Measurements from ENCODE around the gene XPO4. TPM values are rescaled to one million over a fixed set of nuclear protein-coding genes. Genes with fewer than 3 reads are reported as not detected.

The XPO4 gene
- total RNA-seq, 1 experiment from 2014 or later: 16.2 TPM

DNA sequence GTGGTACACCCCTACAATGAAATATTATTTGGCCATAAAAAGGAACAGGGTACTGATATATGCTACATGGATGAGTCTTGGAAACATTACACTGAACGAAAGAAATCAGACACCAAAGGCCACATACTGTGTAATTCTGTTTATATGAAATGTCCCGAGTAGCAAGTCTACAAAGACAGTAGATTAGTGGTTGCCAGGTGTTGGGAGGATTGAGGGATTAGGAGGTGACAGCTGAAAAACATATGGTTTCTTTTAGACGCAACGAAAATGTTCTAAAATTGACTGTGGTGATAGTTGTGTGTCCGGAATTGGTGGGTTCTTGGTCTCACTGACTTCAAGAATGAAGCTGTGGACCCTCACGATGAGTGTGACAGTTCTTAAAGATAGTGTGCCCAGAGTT, 163.9 kb downstream of the XPO4 start:
- Histone ChIP-seq H3K27me3 (ENCODE audit: control insufficient read depth, insufficient read depth, low read length) (no peaks in the 10 kb centered on the region), H3K4me1 (ENCODE audit: control insufficient read depth, insufficient read depth, low read length) (no peaks in the 10 kb centered on the region), H3K36me3 (ENCODE audit: control insufficient read depth, insufficient read depth, low read length) (no peaks in the 10 kb centered on the region), H3K27ac (ENCODE audit: low read length) (no peak overlapping the region), H3K9me3 (ENCODE audit: control insufficient read depth, insufficient read depth, low read depth, low read length) (no peaks in the 10 kb centered on the region), H3K4me3 (ENCODE audit: low read depth in 2 of 2, low read length in 2 of 2) (no peak overlapping the region)
- intact Hi-C loops (cut with micrococcal nuclease; ENCODE audit: unreplicated experiment) (no loop called here), in situ Hi-C loops (cut with HindIII; ENCODE audit: low pct_unique_long_range_greater_than_20kb, low sequenced_read_pairs) (no loop called here)
- no TSS peak for BruUV-seq (replicated peaks)
- ATAC-seq (no peak), DNase-seq (ENCODE audit: low read depth, low spot score) (no peak)
- ChIA-PET POLR2A (no interaction called here), CTCF (no interaction called here)
- TF ChIP-seq TCF7L2 (IDR thresholded peaks at IDR 0.05; ENCODE audit: low read depth, low read length) (no peak), SIN3A (IDR thresholded peaks at IDR 0.05; ENCODE audit: borderline replicate concordance, insufficient read depth, low read depth, low read length) (no peak), POLR2AphosphoS5 (IDR thresholded peaks at IDR 0.05; ENCODE audit: low read depth, low read length) (no peak)
- TF ChIP-seq, protein P1, sequence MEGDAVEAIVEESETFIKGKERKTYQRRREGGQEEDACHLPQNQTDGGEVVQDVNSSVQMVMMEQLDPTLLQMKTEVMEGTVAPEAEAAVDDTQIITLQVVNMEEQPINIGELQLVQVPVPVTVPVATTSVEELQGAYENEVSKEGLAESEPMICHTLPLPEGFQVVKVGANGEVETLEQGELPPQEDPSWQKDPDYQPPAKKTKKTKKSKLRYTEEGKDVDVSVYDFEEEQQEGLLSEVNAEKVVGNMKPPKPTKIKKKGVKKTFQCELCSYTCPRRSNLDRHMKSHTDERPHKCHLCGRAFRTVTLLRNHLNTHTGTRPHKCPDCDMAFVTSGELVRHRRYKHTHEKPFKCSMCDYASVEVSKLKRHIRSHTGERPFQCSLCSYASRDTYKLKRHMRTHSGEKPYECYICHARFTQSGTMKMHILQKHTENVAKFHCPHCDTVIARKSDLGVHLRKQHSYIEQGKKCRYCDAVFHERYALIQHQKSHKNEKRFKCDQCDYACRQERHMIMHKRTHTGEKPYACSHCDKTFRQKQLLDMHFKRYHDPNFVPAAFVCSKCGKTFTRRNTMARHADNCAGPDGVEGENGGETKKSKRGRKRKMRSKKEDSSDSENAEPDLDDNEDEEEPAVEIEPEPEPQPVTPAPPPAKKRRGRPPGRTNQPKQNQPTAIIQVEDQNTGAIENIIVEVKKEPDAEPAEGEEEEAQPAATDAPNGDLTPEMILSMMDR (IDR thresholded peaks at IDR 0.05): no peak
- TF ChIP-seq, protein P2, sequence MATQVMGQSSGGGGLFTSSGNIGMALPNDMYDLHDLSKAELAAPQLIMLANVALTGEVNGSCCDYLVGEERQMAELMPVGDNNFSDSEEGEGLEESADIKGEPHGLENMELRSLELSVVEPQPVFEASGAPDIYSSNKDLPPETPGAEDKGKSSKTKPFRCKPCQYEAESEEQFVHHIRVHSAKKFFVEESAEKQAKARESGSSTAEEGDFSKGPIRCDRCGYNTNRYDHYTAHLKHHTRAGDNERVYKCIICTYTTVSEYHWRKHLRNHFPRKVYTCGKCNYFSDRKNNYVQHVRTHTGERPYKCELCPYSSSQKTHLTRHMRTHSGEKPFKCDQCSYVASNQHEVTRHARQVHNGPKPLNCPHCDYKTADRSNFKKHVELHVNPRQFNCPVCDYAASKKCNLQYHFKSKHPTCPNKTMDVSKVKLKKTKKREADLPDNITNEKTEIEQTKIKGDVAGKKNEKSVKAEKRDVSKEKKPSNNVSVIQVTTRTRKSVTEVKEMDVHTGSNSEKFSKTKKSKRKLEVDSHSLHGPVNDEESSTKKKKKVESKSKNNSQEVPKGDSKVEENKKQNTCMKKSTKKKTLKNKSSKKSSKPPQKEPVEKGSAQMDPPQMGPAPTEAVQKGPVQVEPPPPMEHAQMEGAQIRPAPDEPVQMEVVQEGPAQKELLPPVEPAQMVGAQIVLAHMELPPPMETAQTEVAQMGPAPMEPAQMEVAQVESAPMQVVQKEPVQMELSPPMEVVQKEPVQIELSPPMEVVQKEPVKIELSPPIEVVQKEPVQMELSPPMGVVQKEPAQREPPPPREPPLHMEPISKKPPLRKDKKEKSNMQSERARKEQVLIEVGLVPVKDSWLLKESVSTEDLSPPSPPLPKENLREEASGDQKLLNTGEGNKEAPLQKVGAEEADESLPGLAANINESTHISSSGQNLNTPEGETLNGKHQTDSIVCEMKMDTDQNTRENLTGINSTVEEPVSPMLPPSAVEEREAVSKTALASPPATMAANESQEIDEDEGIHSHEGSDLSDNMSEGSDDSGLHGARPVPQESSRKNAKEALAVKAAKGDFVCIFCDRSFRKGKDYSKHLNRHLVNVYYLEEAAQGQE (IDR thresholded peaks at IDR 0.05; ENCODE audit: insufficient read depth in 1 of 2, low read depth in 2 of 2, low read length in 1 of 2): no peak

DNA sequence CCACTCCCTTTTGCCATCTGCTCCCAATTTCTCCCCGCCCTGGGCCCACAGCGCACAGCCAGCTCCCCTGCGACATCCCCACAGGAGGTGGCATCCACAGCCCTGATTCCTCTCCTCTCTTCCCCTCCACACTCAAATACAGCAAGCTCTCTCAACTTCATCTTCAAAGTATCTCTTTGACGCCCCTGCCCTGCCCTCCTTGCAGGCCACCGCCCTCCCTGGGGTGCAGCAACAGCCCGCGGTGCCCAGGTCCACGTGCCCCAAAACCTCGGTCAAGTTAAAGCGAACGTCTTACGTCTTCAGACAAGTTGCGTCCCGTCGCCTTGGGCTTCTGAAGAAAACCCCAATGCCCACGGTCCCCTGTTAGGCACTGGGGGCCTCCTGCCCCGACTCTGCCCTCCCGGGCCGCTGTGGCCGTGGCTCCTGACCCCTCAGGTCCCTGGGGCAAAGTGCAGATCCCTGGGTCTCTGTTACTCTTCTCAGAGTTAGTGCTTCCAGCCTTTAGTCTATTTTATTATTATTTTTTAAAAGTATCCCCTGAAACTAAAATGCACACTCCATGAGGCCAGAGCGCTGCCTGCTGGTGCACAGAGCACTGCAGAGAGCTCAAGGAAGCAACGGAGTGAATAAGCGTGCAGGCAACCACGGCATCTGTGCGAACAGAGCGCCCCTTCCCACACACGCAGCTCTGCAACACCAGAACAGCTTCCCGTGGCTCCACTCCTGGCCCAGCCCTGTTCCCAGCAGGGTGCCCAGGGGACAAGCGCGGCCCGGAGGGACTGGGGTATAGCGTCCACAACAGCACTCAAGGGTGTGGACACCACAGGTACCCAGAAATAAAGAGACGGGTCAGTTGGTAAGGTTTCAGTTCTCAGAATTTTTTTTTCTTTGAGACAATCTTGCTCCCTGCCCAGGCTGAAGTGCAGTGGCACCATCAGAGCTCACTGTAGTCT, 172.6 kb downstream of the XPO4 start:
- intact Hi-C loops (cut with micrococcal nuclease; ENCODE audit: unreplicated experiment): no loop called here
- TF ChIP-seq, protein P1 (IDR thresholded peaks at IDR 0.05): no peak
- ChIA-PET CTCF (no interaction called here), POLR2A (no interaction called here)
- no peak for ATAC-seq
- no TSS peak for BruUV-seq (replicated peaks)
- H3K9me3 ChIP-seq (ENCODE audit: control insufficient read depth, insufficient read depth, low read depth, low read length): no peaks in the 10 kb centered on the region
- H3K27ac ChIP-seq (ENCODE audit: low read length): no peak overlapping the region
- no peaks in the 10 kb centered on the region for H3K4me1 ChIP-seq (ENCODE audit: control insufficient read depth, insufficient read depth, low read length)
- in situ Hi-C loops (cut with HindIII; ENCODE audit: low pct_unique_long_range_greater_than_20kb, low sequenced_read_pairs): no loop called here
- no peaks in the 10 kb centered on the region for H3K27me3 ChIP-seq (ENCODE audit: control insufficient read depth, insufficient read depth, low read length)
- H3K36me3 ChIP-seq (ENCODE audit: control insufficient read depth, insufficient read depth, low read length): no peaks in the 10 kb centered on the region
- no peak for DNase-seq (ENCODE audit: low read depth, low spot score)
- H3K4me3 ChIP-seq (ENCODE audit: low read depth in 2 of 2, low read length in 2 of 2): no peak overlapping the region

Measured in Panc1 (cell line).